Lower leg skin (tissue), 3 donors: ENCODE data around the gene MUC5AC.

Source experiments
- POLR2A ChIP-seq, 2 donors: fragments of 450-650 bp; IDR thresholded peaks; one replicate each; pipeline ENCODE4 v1.6.1; 2016 to 2017; ENCODE audit warnings: antibody characterized with exemption in 2 of 2, mild to moderate bottlenecking in 1 of 2, moderate library complexity in 1 of 2
- TF ChIP-seq, protein P1 (sequence below), 3 donors: fragments of 450-650 bp; IDR thresholded peaks; one replicate each; pipeline ENCODE4 v1.5.1; 2016; ENCODE audit warnings: antibody characterized with exemption in 3 of 3, mild to moderate bottlenecking in 3 of 3, moderate library complexity in 2 of 3

DNA sequence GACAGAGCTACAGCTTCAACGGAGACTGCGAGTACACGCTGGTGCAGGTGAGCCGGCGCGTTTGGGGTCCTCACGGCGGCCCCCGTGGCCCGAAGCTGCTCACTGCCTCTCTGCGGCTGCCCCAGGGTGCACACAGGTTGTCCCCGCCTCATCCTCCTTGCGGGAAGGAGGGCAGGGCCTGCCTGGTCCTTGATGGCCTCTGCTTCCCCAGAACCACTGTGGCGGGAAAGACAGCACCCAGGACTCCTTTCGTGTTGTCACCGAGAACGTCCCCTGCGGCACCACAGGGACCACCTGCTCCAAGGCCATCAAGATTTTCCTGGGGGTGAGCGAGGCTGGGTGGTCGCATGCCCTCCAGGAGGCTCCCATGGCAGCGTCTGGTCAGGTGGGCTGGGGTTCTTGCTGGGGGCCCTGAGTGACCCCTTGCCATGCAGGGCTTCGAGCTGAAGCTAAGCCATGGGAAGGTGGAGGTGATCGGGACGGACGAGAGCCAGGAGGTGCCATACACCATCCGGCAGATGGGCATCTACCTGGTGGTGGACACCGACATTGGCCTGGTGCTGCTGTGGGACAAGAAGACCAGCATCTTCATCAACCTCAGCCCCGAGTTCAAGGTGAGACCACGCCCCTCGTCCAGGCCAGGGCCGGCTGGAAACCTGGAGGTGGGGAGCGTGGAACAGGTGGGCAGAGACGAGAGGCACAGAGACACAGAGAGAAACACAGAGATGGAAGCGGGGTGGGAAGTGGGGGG is 19.4 kb downstream of the MUC5AC start:
- no peak for TF ChIP-seq POLR2A (IDR thresholded peaks at IDR 0.05)
- TF ChIP-seq, protein P1, sequence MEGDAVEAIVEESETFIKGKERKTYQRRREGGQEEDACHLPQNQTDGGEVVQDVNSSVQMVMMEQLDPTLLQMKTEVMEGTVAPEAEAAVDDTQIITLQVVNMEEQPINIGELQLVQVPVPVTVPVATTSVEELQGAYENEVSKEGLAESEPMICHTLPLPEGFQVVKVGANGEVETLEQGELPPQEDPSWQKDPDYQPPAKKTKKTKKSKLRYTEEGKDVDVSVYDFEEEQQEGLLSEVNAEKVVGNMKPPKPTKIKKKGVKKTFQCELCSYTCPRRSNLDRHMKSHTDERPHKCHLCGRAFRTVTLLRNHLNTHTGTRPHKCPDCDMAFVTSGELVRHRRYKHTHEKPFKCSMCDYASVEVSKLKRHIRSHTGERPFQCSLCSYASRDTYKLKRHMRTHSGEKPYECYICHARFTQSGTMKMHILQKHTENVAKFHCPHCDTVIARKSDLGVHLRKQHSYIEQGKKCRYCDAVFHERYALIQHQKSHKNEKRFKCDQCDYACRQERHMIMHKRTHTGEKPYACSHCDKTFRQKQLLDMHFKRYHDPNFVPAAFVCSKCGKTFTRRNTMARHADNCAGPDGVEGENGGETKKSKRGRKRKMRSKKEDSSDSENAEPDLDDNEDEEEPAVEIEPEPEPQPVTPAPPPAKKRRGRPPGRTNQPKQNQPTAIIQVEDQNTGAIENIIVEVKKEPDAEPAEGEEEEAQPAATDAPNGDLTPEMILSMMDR (IDR thresholded peaks at IDR 0.05): no peak
